WTC11 (cell line): Measurements from ENCODE around the gene PSMD4.

Experiments used
- AFF4 ChIP-seq: sonication (generic); formaldehyde crosslinking; IDR thresholded peaks from 2 replicates; pipeline ENCODE4 v1.8.1; 2023; ENCODE audit warnings: mild to moderate bottlenecking, missing genetic modification reagents, borderline replicate concordance
- CBFB ChIP-seq: sonication (generic); formaldehyde crosslinking; IDR thresholded peaks from 2 replicates; pipeline ENCODE4 v1.8.1; 2022; ENCODE audit warnings: mild to moderate bottlenecking, low read depth, missing genetic modification reagents
- CREB1 ChIP-seq: sonication (generic); formaldehyde crosslinking; IDR thresholded peaks from 2 replicates; pipeline ENCODE4 v1.8.0; 2023; ENCODE audit warnings: mild to moderate bottlenecking, missing genetic modification reagents
- CTCF ChIP-seq: fragments of 200-600 bp; IDR thresholded peaks from 2 replicates; pipeline ENCODE4 v1.8.0; 2022; ENCODE audit warnings: antibody characterized with exemption
- SP1 ChIP-seq: sonication (generic); formaldehyde crosslinking; conservative IDR thresholded peaks from 2 replicates; pipeline ENCODE4 v1.8.1; 2022; ENCODE audit warnings: missing genetic modification reagents
- ZNF138 ChIP-seq: sonication (generic); formaldehyde crosslinking; conservative IDR thresholded peaks from 2 replicates; pipeline ENCODE4 v1.8.1; 2022; ENCODE audit warnings: mild to moderate bottlenecking, moderate library complexity, missing genetic modification reagents
- ZNF263 ChIP-seq: sonication (generic); formaldehyde crosslinking; IDR thresholded peaks from 2 replicates; pipeline ENCODE4 v1.8.1; 2022; ENCODE audit warnings: low read depth, mild to moderate bottlenecking, moderate library complexity, missing genetic modification reagents
- ZNF281 ChIP-seq: sonication (generic); formaldehyde crosslinking; IDR thresholded peaks from 2 replicates; pipeline ENCODE4 v1.8.0; 2023; ENCODE audit warnings: mild to moderate bottlenecking, missing genetic modification reagents
- ZNF423 ChIP-seq: fragments of 250-450 bp; sonication (Bioruptor Pico); IDR thresholded peaks from 2 replicates; pipeline ENCODE4 v2.1.2; 2022; ENCODE audit warnings: mild to moderate bottlenecking, moderate library complexity
- TF ChIP-seq, protein P1 (sequence below): sonication (generic); formaldehyde crosslinking; IDR thresholded peaks from 2 replicates; pipeline ENCODE4 v1.8.0; 2022; ENCODE audit warnings: mild to moderate bottlenecking, missing genetic modification reagents
- TF ChIP-seq, protein P2 (sequence below): sonication (generic); formaldehyde crosslinking; IDR thresholded peaks from 2 replicates; pipeline ENCODE4 v1.8.1; 2022; ENCODE audit warnings: mild to moderate bottlenecking, missing genetic modification reagents, moderate library complexity, borderline replicate concordance

DNA sequence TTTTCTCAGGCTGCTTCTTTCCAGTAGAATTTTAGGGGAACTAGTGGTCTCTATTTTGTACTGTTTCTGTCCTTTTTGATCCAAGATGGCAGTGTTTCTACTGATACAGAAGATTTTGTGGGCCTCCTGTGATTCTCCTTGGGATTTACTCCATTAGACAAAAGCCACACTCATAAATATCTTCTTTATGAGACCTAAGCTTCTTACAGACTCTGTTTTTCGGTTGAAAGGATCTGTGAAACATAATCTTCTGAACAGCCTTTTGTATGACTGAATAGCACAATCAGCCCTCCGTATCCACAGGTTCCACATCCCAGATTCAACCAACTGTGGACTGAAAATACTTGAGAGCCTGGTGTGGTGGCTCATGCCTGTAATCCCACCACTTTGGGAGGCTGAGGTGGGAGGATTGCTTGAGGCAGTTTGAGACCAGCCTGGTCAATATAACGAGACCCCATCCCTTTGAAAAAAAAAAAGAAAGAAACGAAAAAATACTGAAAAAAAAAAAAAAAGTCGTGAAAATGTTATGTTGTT, 10.8 kb upstream of the PSMD4 start:
- no peak for TF ChIP-seq ZNF423 (CRISPR knock-in tag)
- no peak for TF ChIP-seq CTCF
- TF ChIP-seq CBFB (CRISPR knock-in tag): no peak
- no peak for TF ChIP-seq CREB1
- no peak for TF ChIP-seq SP1
- TF ChIP-seq ZNF281 (CRISPR knock-in tag): no peak
- TF ChIP-seq, protein P1, sequence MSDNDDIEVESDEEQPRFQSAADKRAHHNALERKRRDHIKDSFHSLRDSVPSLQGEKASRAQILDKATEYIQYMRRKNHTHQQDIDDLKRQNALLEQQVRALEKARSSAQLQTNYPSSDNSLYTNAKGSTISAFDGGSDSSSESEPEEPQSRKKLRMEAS (CRISPR knock-in tag): no peak
- TF ChIP-seq AFF4: no peak
- TF ChIP-seq ZNF263 (CRISPR knock-in tag): no peak
- no peak for TF ChIP-seq ZNF138 (CRISPR knock-in tag)
- TF ChIP-seq, protein P2, sequence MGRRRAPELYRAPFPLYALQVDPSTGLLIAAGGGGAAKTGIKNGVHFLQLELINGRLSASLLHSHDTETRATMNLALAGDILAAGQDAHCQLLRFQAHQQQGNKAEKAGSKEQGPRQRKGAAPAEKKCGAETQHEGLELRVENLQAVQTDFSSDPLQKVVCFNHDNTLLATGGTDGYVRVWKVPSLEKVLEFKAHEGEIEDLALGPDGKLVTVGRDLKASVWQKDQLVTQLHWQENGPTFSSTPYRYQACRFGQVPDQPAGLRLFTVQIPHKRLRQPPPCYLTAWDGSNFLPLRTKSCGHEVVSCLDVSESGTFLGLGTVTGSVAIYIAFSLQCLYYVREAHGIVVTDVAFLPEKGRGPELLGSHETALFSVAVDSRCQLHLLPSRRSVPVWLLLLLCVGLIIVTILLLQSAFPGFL: no peak
